T-helper 2 cell treated with Interferon-gamma antibody and Interleukin-4, amounts not matched to agents 5 μg/mL and 100 μg/mL, for 36 hours (primary cell): ENCODE data around the gene PCSK7.
A peak's percentile ranks its signal among the peaks of the same experiment; 100 is the strongest.
"Not testable (repeated sequence)": the region's sequence is repeated elsewhere in the genome, so short reads cannot be mapped to it uniquely, and the experiment has no call there.

Experiments used
- DNase-seq: peaks from one replicate; pipeline ENCODE4 v3.0.0; 2021; ENCODE audit warnings: low spot score
- H3K27ac Mint-ChIP-seq: one replicate; pipeline ENCODE4 v1.8.0; 2021; ENCODE audit warnings: mild to moderate bottlenecking, mixed read lengths
- H3K27me3 Mint-ChIP-seq: one replicate; pipeline ENCODE4 v1.8.0; 2021; ENCODE audit warnings: low read depth, mixed read lengths
- H3K36me3 Mint-ChIP-seq: one replicate; pipeline ENCODE4 v1.8.0; 2021; ENCODE audit warnings: low read depth, mixed read lengths
- H3K4me1 Mint-ChIP-seq: one replicate; pipeline ENCODE4 v1.8.0; 2021; ENCODE audit warnings: low read depth, mixed read lengths
- H3K4me3 Mint-ChIP-seq: one replicate; pipeline ENCODE4 v1.8.0; 2022; ENCODE audit warnings: mild to moderate bottlenecking, moderate library complexity, mixed read lengths
- H3K9me3 Mint-ChIP-seq: one replicate; pipeline ENCODE4 v1.8.0; 2021; ENCODE audit warnings: mixed read lengths

PCSK7 gene

GRCh38 chr11:117231842-117232091, at the start of gene PCSK7:
Gene PCSK7 (minus strand): TSS chr11:117232073. CDS start chr11:117229844, 2,229 bp downstream.
- H3K36me3 Mint-ChIP-seq, result peaks cover 37% of the 10 kb centered on the region
- H3K27me3 Mint-ChIP-seq, result no peaks in the 10 kb centered on the region
- H3K27ac Mint-ChIP-seq, result peak within 1 kb of the TSS; percentile 100
- DNase-seq, result no peak
- H3K4me3 Mint-ChIP-seq, result peak within 1 kb of the TSS; percentile 98
- H3K4me1 Mint-ChIP-seq, result peaks cover 41% of the 10 kb centered on the region
- H3K9me3 Mint-ChIP-seq, result no peaks in the 10 kb centered on the region

GRCh38 chr11:117281159-117281558, 49.3 kb upstream of the PCSK7 start:
- no peak overlapping the region for H3K4me3 Mint-ChIP-seq
- no peak for DNase-seq
- H3K9me3 Mint-ChIP-seq, result no peaks in the 10 kb centered on the region
- H3K27me3 Mint-ChIP-seq, result no peaks in the 10 kb centered on the region
- peaks cover 14% of the 10 kb centered on the region for H3K4me1 Mint-ChIP-seq
- peaks cover 24% of the 10 kb centered on the region for H3K36me3 Mint-ChIP-seq
- no peak overlapping the region for H3K27ac Mint-ChIP-seq

- Mint-ChIP-seq H3K36me3 (peaks cover 30% of the 10 kb centered on the region), H3K4me3 (peak overlapping the region; percentile 60)
Measured at GRCh38 chr11:117279711-117280376, 48.0 kb upstream of the PCSK7 start.

GRCh38 chr11:117278347-117278746, 46.5 kb upstream of the PCSK7 start:
- Mint-ChIP-seq H3K4me3 (peak overlapping the region; percentile 16), H3K27me3 (no peaks in the 10 kb centered on the region), H3K27ac (peak overlapping the region; percentile 70), H3K4me1 (peaks cover 22% of the 10 kb centered on the region), H3K9me3 (peaks cover 3% of the 10 kb centered on the region), H3K36me3 (peaks cover 32% of the 10 kb centered on the region)
- DNase-seq, result no peak

More at GRCh38 chr11:117279711-117280376, 48.0 kb upstream of the PCSK7 start:
- H3K4me1 Mint-ChIP-seq, result peaks cover 22% of the 10 kb centered on the region
- peak overlapping the region; percentile 87 for H3K27ac Mint-ChIP-seq
- H3K9me3 Mint-ChIP-seq, result no peaks in the 10 kb centered on the region
- no peak for DNase-seq
- no peaks in the 10 kb centered on the region for H3K27me3 Mint-ChIP-seq

GRCh38 chr11:117273550-117274289, 41.8 kb upstream of the PCSK7 start:
- no peak for DNase-seq
- Mint-ChIP-seq H3K9me3 (peaks cover 3% of the 10 kb centered on the region), H3K27me3 (no peaks in the 10 kb centered on the region), H3K36me3 (peaks cover 22% of the 10 kb centered on the region), H3K27ac (no peak overlapping the region), H3K4me1 (peaks cover 11% of the 10 kb centered on the region), H3K4me3 (no peak overlapping the region)

- H3K27me3 Mint-ChIP-seq, DNase-seq, H3K4me3 Mint-ChIP-seq, H3K9me3 Mint-ChIP-seq, H3K4me1 Mint-ChIP-seq, H3K27ac Mint-ChIP-seq: not testable (repeated sequence)
- peaks cover 20% of the 10 kb centered on the region for H3K36me3 Mint-ChIP-seq
Measured at GRCh38 chr11:117272175-117272574, 40.3 kb upstream of the PCSK7 start.

- peaks cover 8% of the 10 kb centered on the region for H3K4me1 Mint-ChIP-seq
- peaks cover 20% of the 10 kb centered on the region for H3K36me3 Mint-ChIP-seq
- H3K4me3 Mint-ChIP-seq, result no peak overlapping the region
- no peak for DNase-seq
- peaks cover 3% of the 10 kb centered on the region for H3K9me3 Mint-ChIP-seq
- H3K27ac Mint-ChIP-seq, result no peak overlapping the region
- no peaks in the 10 kb centered on the region for H3K27me3 Mint-ChIP-seq
Measured at GRCh38 chr11:117271208-117271607, 39.3 kb upstream of the PCSK7 start.

- Mint-ChIP-seq H3K9me3 (peaks cover 3% of the 10 kb centered on the region), H3K36me3 (peaks cover 12% of the 10 kb centered on the region), H3K27ac (no peak overlapping the region), H3K4me1 (no peaks in the 10 kb centered on the region), H3K27me3 (no peaks in the 10 kb centered on the region), H3K4me3 (no peak overlapping the region)
- no peak for DNase-seq
Measured at GRCh38 chr11:117269856-117270255, 38.0 kb upstream of the PCSK7 start.

- Mint-ChIP-seq H3K36me3 (peaks cover 5% of the 10 kb centered on the region), H3K27me3 (no peaks in the 10 kb centered on the region), H3K9me3 (no peaks in the 10 kb centered on the region), H3K4me1 (no peaks in the 10 kb centered on the region), H3K4me3 (no peak overlapping the region), H3K27ac (no peak overlapping the region)
- DNase-seq, result no peak
Measured at GRCh38 chr11:117265745-117266144, 33.9 kb upstream of the PCSK7 start.

- not testable (repeated sequence) for H3K4me3 Mint-ChIP-seq, H3K4me1 Mint-ChIP-seq, H3K27me3 Mint-ChIP-seq, H3K27ac Mint-ChIP-seq, DNase-seq, H3K9me3 Mint-ChIP-seq, H3K36me3 Mint-ChIP-seq
Measured at GRCh38 chr11:117264624-117265323, 32.9 kb upstream of the PCSK7 start.

GRCh38 chr11:117259417-117259816, 27.5 kb upstream of the PCSK7 start:
- Mint-ChIP-seq H3K9me3 (no peaks in the 10 kb centered on the region), H3K4me3 (no peak overlapping the region), H3K4me1 (peaks cover 4% of the 10 kb centered on the region), H3K27ac (no peak overlapping the region), H3K27me3 (no peaks in the 10 kb centered on the region), H3K36me3 (peaks cover 9% of the 10 kb centered on the region)
- DNase-seq, result no peak

- H3K27me3 Mint-ChIP-seq, result no peaks in the 10 kb centered on the region
- peaks cover 4% of the 10 kb centered on the region for H3K4me1 Mint-ChIP-seq
- H3K36me3 Mint-ChIP-seq, result peaks cover 12% of the 10 kb centered on the region
- no peak for DNase-seq
- H3K27ac Mint-ChIP-seq, result no peak overlapping the region
- no peak overlapping the region for H3K4me3 Mint-ChIP-seq
- no peaks in the 10 kb centered on the region for H3K9me3 Mint-ChIP-seq
Measured at GRCh38 chr11:117258576-117258975, 26.7 kb upstream of the PCSK7 start.

GRCh38 chr11:117256573-117256972, 24.7 kb upstream of the PCSK7 start:
- H3K36me3 Mint-ChIP-seq, result peaks cover 12% of the 10 kb centered on the region

GRCh38 chr11:117255966-117256365, 24.1 kb upstream of the PCSK7 start:
- H3K4me3 Mint-ChIP-seq, result no peak overlapping the region
- DNase-seq, result no peak
- H3K9me3 Mint-ChIP-seq, result no peaks in the 10 kb centered on the region
- peaks cover 6% of the 10 kb centered on the region for H3K4me1 Mint-ChIP-seq
- H3K27me3 Mint-ChIP-seq, result no peaks in the 10 kb centered on the region
- H3K27ac Mint-ChIP-seq, result no peak overlapping the region
- peaks cover 13% of the 10 kb centered on the region for H3K36me3 Mint-ChIP-seq

More at GRCh38 chr11:117256573-117256972, 24.7 kb upstream of the PCSK7 start:
- Mint-ChIP-seq H3K27ac (no peak overlapping the region), H3K4me3 (no peak overlapping the region), H3K9me3 (no peaks in the 10 kb centered on the region), H3K4me1 (peaks cover 5% of the 10 kb centered on the region), H3K27me3 (no peaks in the 10 kb centered on the region)
- DNase-seq, result no peak
